CD14-positive monocyte (primary cell): ENCODE results near the gene FTSJ3. TPM values are rescaled to one million over a fixed set of nuclear protein-coding genes. Genes with fewer than 3 reads are reported as not detected.

Experiments used
- DNase-seq, 3 donors: peaks; one replicate each; pipeline ENCODE4 v3.0.0-alpha.2; 2011 to 2022
- H2AFZ ChIP-seq: 2 replicates; pipeline ENCODE4 v1.6.0; 2012; ENCODE audit warnings: mild to moderate bottlenecking, low read depth, low read length, inconsistent platforms; ENCODE audit not compliant: insufficient read depth, poor library complexity, severe bottlenecking
- H3K27ac ChIP-seq, 2 donors: 1 replicate in 1 of 2; 2 replicates in 1 of 2; pipeline ENCODE4 v1.5.1; 2012 to 2013; ENCODE audit warnings: low read length in 2 of 2, control low read depth in 1 of 2, inconsistent platforms in 1 of 2, low read depth in 1 of 2, mild to moderate bottlenecking in 1 of 2
- H3K27me3 ChIP-seq, 2 donors: one replicate each; pipeline versions ENCODE4 v1.6.0 to v1.6.1; 2011 to 2013; ENCODE audit warnings: low read length in 2 of 2; ENCODE audit not compliant: control insufficient read depth in 2 of 2, insufficient read depth in 2 of 2
- H3K36me3 ChIP-seq, 2 donors: replicated peaks in 1 of 2; 1 replicate in 1 of 2; 2 replicates in 1 of 2; pipeline versions ENCODE4 v1.5.1 to v1.6.1; 2012 to 2013; ENCODE audit warnings: low read length in 2 of 2, control low read depth in 1 of 2, inconsistent platforms in 1 of 2, mild to moderate bottlenecking in 1 of 2; ENCODE audit not compliant: insufficient read depth in 2 of 2, control insufficient read depth in 1 of 2
- H3K4me1 ChIP-seq, 2 donors: 1 replicate in 1 of 2; 2 replicates in 1 of 2; pipeline versions ENCODE4 v1.5.1 to v1.6.1; 2012 to 2013; ENCODE audit warnings: low read length in 2 of 2, control low read depth in 1 of 2, inconsistent platforms in 1 of 2, mild to moderate bottlenecking in 1 of 2, moderate library complexity in 1 of 2; ENCODE audit not compliant: insufficient read depth in 2 of 2, control insufficient read depth in 1 of 2
- H3K4me2 ChIP-seq: replicated peaks from 2 replicates; pipeline ENCODE3; 2012; ENCODE audit warnings: low read length, moderate library complexity, mild to moderate bottlenecking; ENCODE audit not compliant: poor library complexity, severe bottlenecking; ENCODE audit errors: extremely low read depth
- H3K4me3 ChIP-seq, 3 experiments: fragments of 200-600 bp in 1 of 3; sonication (generic) in 1 of 3; replicated peaks in 1 of 3; 1 replicate in 2 of 3; 2 replicates in 1 of 3; pipeline ENCODE4 v1.5.1; 2011 to 2013; ENCODE audit warnings: low read length in 3 of 3, mild to moderate bottlenecking in 3 of 3, control low read depth in 2 of 3, low read depth in 2 of 3, inconsistent platforms in 1 of 3, moderate library complexity in 1 of 3
- H3K79me2 ChIP-seq: 2 replicates; pipeline ENCODE4 v1.6.0; 2012; ENCODE audit warnings: mild to moderate bottlenecking, control low read depth, inconsistent platforms, low read length, moderate library complexity; ENCODE audit not compliant: insufficient read depth
- H3K9ac ChIP-seq: 2 replicates; pipeline ENCODE4 v1.6.0; 2017; ENCODE audit warnings: low read length, mild to moderate bottlenecking; ENCODE audit not compliant: insufficient read depth, poor library complexity, severe bottlenecking
- H3K9me3 ChIP-seq, 2 donors: replicated peaks in 1 of 2; 1 replicate in 1 of 2; 2 replicates in 1 of 2; pipeline versions ENCODE4 v1.5.1 to v1.6.1; 2012 to 2013; ENCODE audit warnings: low read length in 2 of 2, control low read depth in 1 of 2; ENCODE audit not compliant: control insufficient read depth in 1 of 2, insufficient read depth in 1 of 2
- H4K20me1 ChIP-seq: 2 replicates; pipeline ENCODE4 v1.6.0; 2012; ENCODE audit warnings: mild to moderate bottlenecking, low read length, control low read depth, moderate library complexity; ENCODE audit not compliant: insufficient read depth
- H3K27ac Mint-ChIP-seq, 7 donors: one replicate each; pipeline ENCODE4 v1.8.0; 2020; ENCODE audit warnings: mild to moderate bottlenecking in 7 of 7, mixed read lengths in 7 of 7, moderate library complexity in 6 of 7, inconsistent platforms in 2 of 7
- H3K27me3 Mint-ChIP-seq, 3 donors: one replicate each; pipeline ENCODE4 v1.8.0; 2021 to 2022; ENCODE audit warnings: low read depth in 3 of 3, mild to moderate bottlenecking in 3 of 3, mixed read lengths in 3 of 3, moderate library complexity in 3 of 3, inconsistent platforms in 1 of 3
- H3K36me3 Mint-ChIP-seq, 2 donors: one replicate each; pipeline ENCODE4 v1.8.0; 2020; ENCODE audit warnings: mixed read lengths in 2 of 2, inconsistent platforms in 1 of 2, mild to moderate bottlenecking in 1 of 2
- H3K4me1 Mint-ChIP-seq: one replicate; pipeline ENCODE4 v1.8.0; 2020; ENCODE audit warnings: mild to moderate bottlenecking, mixed read lengths
- H3K4me3 Mint-ChIP-seq, 2 donors: one replicate each; pipeline ENCODE4 v1.8.0; 2020; ENCODE audit warnings: mild to moderate bottlenecking in 2 of 2, mixed read lengths in 2 of 2, moderate library complexity in 1 of 2
- H3K9me3 Mint-ChIP-seq, 7 donors: one replicate each; pipeline ENCODE4 v1.8.0; 2020 to 2022; ENCODE audit warnings: mixed read lengths in 7 of 7, mild to moderate bottlenecking in 6 of 7, moderate library complexity in 6 of 7, inconsistent platforms in 2 of 7
- CTCF ChIP-seq: fragments of 200-600 bp; IDR thresholded peaks from one replicate; pipeline ENCODE4 v1.8.0; 2022; ENCODE audit warnings: antibody characterized with exemption, mild to moderate bottlenecking
- WGBS: methylation state at CpG from one replicate; pipeline ENCODE4 v1.1.5; 2013; ENCODE audit warnings: missing lambda C conversion rate; ENCODE audit not compliant: insufficient coverage; 5-methylcytosine and 5-hydroxymethylcytosine counted together
- intact Hi-C, 2 donors: fragments of 100-400 bp; cut with micrococcal nuclease; formaldehyde crosslinking; loops; one replicate each; pipeline versions ENCODE4 v1.15.0 to v1.15.1; 2023
- polyA plus RNA-seq, 3 donors: library from polyadenylated mRNA; depleted of rRNA in 1 of 3; unstranded in 2 of 3; stranded (reverse) in 1 of 3; fragments of 300-500 nt in 2 of 3; fragments of >200 nt in 1 of 3; fragmentation: Illumina TruSeq in 2 of 3; gene quantifications; 1 replicate in 2 of 3; 2 replicates in 1 of 3; pipeline ENCODE4 v1.2.3, GENCODE V29; 2012 to 2021

Gene FTSJ3
- polyA plus RNA-seq, 3 donors: 9.2 to 23.7 (median 15.0) TPM

DNA sequence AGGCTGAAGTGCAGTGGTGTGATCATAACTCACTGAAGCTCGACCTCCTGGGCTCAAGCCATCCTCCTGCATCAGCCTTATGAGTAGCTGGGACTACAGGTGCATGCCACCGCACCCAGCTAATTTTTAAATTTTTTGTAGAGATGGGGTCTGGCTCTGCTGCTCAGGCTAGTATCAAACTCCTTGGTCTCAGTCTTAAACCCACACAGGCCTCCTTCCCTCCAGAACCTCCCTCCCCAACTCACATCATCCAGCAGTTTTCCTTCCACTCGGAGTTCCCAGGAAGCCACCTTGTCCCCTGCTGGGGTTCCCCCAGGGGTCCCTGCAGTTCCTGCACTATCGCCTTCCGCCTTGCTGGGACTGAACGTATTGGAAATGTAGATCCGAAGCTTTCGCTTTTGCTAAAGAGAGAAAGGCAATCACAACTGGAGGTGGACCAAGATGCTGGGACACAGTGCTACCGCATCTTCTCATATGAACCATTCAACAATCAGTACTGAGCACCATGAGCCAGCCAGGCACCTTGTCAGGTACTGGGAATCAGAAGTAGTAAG lies 7.8 kb upstream of the FTSJ3 start:
- Mint-ChIP-seq H3K4me1 (peaks cover 35% of the 10 kb centered on the region), H3K9me3 (no peaks in the 10 kb centered on the region), H3K36me3 (peaks cover 59 to 70% of the 10 kb centered on the region in 2 donors), H3K27ac (peak overlapping the region in 6 of 7 donors; percentile 15 to 81 (median 62)), H3K4me3 (no peak overlapping the region), H3K27me3 (peaks cover 0 to 1% (median 0%) of the 10 kb centered on the region in 3 donors)
- peaks cover 64 to 76% of the 10 kb centered on the region in 2 donors for H3K36me3 ChIP-seq
- no peak overlapping the region for H3K4me2 ChIP-seq
- peaks cover 95% of the 10 kb centered on the region for H4K20me1 ChIP-seq
- H3K79me2 ChIP-seq: peaks cover 65% of the 10 kb centered on the region
- DNase-seq: no peak
- peak overlapping the region in 1 of 2 donors; percentile 56 for H3K27ac ChIP-seq
- H3K27me3 ChIP-seq: no peaks in the 10 kb centered on the region
- no peak overlapping the region for H2AFZ ChIP-seq
- peaks cover 24 to 32% of the 10 kb centered on the region in 2 donors for H3K4me1 ChIP-seq
- peak; percentile 13 for TF ChIP-seq CTCF
- no peak overlapping the region for H3K9ac ChIP-seq
- H3K4me3 ChIP-seq: no peak overlapping the region
- intact Hi-C loops: no loop called here
- WGBS: 88% methylated on average over 9 of the region's 9 CpGs
- no peaks in the 10 kb centered on the region for H3K9me3 ChIP-seq

GRCh38 chr17:63834431-63835166 lies 7.1 kb upstream of the FTSJ3 start:
- Histone ChIP-seq H3K4me3 (no peak overlapping the region), H3K27me3 (no peaks in the 10 kb centered on the region), H3K4me1 (peaks cover 18 to 26% of the 10 kb centered on the region in 2 donors), H2AFZ (peak overlapping the region; percentile 46), H3K9me3 (no peaks in the 10 kb centered on the region), H3K9ac (no peak overlapping the region), H3K36me3 (peaks cover 71 to 83% of the 10 kb centered on the region in 2 donors), H4K20me1 (peaks cover 95% of the 10 kb centered on the region), H3K27ac (peak overlapping the region; percentile 11 to 56), H3K79me2 (peaks cover 65% of the 10 kb centered on the region), H3K4me2 (no peak overlapping the region)
- intact Hi-C loops: no loop called here
- peak; percentile 44 to 73 (median 66) for DNase-seq
- no peaks in the 10 kb centered on the region for H3K9me3 Mint-ChIP-seq
- TF ChIP-seq CTCF: peak; percentile 77
- peak overlapping the region in 6 of 7 donors; percentile 40 to 88 (median 80) for H3K27ac Mint-ChIP-seq
- 22% methylated on average over 11 of the region's 13 CpGs for whole genome bisulfite sequencing
- H3K27me3 Mint-ChIP-seq: peaks cover 0 to 1% (median 0%) of the 10 kb centered on the region in 3 donors
- H3K36me3 Mint-ChIP-seq: peaks cover 66 to 76% of the 10 kb centered on the region in 2 donors
- H3K4me3 Mint-ChIP-seq: no peak overlapping the region
- H3K4me1 Mint-ChIP-seq: peaks cover 34% of the 10 kb centered on the region
